Heart left ventricle (tissue), 16 donors: ENCODE results near the gene PGC. TPM values are rescaled to one million over a fixed set of nuclear protein-coding genes. Genes with fewer than 3 reads are reported as not detected.

Experiments used
- ATAC-seq, 4 donors: fragments of 200-7000 bp; cut with Tn5 transposase; one replicate each; pipeline ENCODE4 v1.9.1; 2020 to 2022; ENCODE audit warnings: moderate library complexity in 4 of 4, mild to moderate bottlenecking in 3 of 4, moderate number of reproducible peaks in 1 of 4
- DNase-seq, 5 donors: peaks; one replicate each; pipeline ENCODE4 v3.0.0-alpha.2; 2020
- H3K27ac ChIP-seq, 12 donors: fragments of 200-600 bp; sonication (generic) in 4 of 12; one replicate each; pipeline versions ENCODE4 v1.5.0 to v1.8.0; 2016 to 2022; ENCODE audit warnings: mild to moderate bottlenecking in 2 of 12
- H3K27me3 ChIP-seq, 9 donors: fragments of 200-600 bp; sonication (generic) in 2 of 9; one replicate each; pipeline versions ENCODE4 v1.5.1 to v1.8.0; 2016 to 2022; ENCODE audit warnings: mild to moderate bottlenecking in 3 of 9
- H3K36me3 ChIP-seq, 9 donors: fragments of 200-600 bp; sonication (generic) in 2 of 9; one replicate each; pipeline versions ENCODE4 v1.5.0 to v1.8.0; 2018 to 2022; ENCODE audit warnings: mild to moderate bottlenecking in 2 of 9
- H3K4me1 ChIP-seq, 12 donors: fragments of 200-600 bp; sonication (generic) in 4 of 12; one replicate each; pipeline versions ENCODE4 v1.5.0 to v1.8.0; 2016 to 2022; ENCODE audit warnings: mild to moderate bottlenecking in 3 of 12
- H3K4me3 ChIP-seq, 12 donors: fragments of 200-600 bp; sonication (generic) in 4 of 12; one replicate each; pipeline versions ENCODE4 v1.5.0 to v1.8.0; 2017 to 2022; ENCODE audit warnings: mild to moderate bottlenecking in 9 of 12, moderate library complexity in 4 of 12
- H3K9me3 ChIP-seq, 12 donors: fragments of 200-600 bp; sonication (generic) in 4 of 12; one replicate each; pipeline versions ENCODE4 v1.5.0 to v1.8.0; 2016 to 2022; ENCODE audit warnings: mild to moderate bottlenecking in 1 of 12
- CTCF ChIP-seq, 12 donors: fragments of 200-600 bp; sonication (generic) in 4 of 12; IDR thresholded peaks; one replicate each; pipeline versions ENCODE4 v1.5.0 to v1.8.0; 2018 to 2022; ENCODE audit warnings: antibody characterized with exemption in 12 of 12, mild to moderate bottlenecking in 5 of 12
- POLR2A ChIP-seq, 2 donors: fragments of 450-650 bp; IDR thresholded peaks; one replicate each; pipeline ENCODE4 v1.6.1; 2017; ENCODE audit warnings: antibody characterized with exemption in 2 of 2, mild to moderate bottlenecking in 2 of 2, moderate library complexity in 2 of 2
- WGBS, 4 donors: extraction: QIAGEN DNeasy Blood & Tissue Kit in 2 of 4; methylation state at CpG; one replicate each; pipeline versions ENCODE4 v1.1.5 to v1.1.7; 2013 to 2018; 5-methylcytosine and 5-hydroxymethylcytosine counted together
- intact Hi-C, 10 donors: fragments of 100-400 bp; cut with DNase I; formaldehyde crosslinking; loops; one replicate each; pipeline versions ENCODE4 v1.11.1 to v1.14.2; 2022
- long read RNA-seq, 3 donors: library from polyadenylated mRNA; unstranded; transcript quantifications; one replicate each; pipeline ENCODE4 v2.0.0, GENCODE V29; 2020 to 2021
- polyA plus RNA-seq, 2 donors: library from polyadenylated mRNA; stranded (reverse); fragments of 200-250 nt; gene quantifications; one replicate each; pipeline ENCODE4 v1.2.3, GENCODE V29; 2013
- total RNA-seq, 9 donors: library from RNA; depleted of rRNA in 2 of 9; stranded (reverse); fragments of >200 nt in 2 of 9; fragmentation: NEBNext Ultra II Directional in 3 of 9; extraction: Animal tissue kit (Norgen Biotek cat#: 25700) in 3 of 9; gene quantifications; one replicate each; pipeline versions ENCODE4 v1.1.0 to v1.2.4, GENCODE V29; 2016 to 2023
- donor health status: ischemic (EF 13 %, LVEDD 7.1; RV severe dilation, severe dysfunction).
- donor health status: healthy with polysubstance abuse.
- donor health status: DM: no; HTN: yes; CAD: no.
- donor health status: DM: no; HTN: no; CAD: no.
- donor health status: ischemic (EF 25% LVEDD 6.9; RV normal size, moderate dysfunction).
- donor health status: ischemic (EF 25% LVEDD 5.7; RV mildly dilated, moderate dysfunction).
- donor health status: healthy.
- donor health status: DM: yes; HTN: yes; CAD: no.
- donor health status: ischemic (EF 35%, LVEDD 5.7; RV mildly dilated, moderate dysfunction).
- donor health status: nonischemic (EF 11% LVEDD 7.7; RV severe dilation, severe dysfunction).
- donor health status: DM: yes; HTN: yes; CAD: no.
- donor health status: PGD.
- donor health status: ischemic (EF 29% LVEDD 5.4; RV normal size, mild dysfunction).
- donor health status: nonischemic (EF 23%, LVEDD 6.1; RV moderate dilation, normal function).

PGC gene
- total RNA-seq (not detected), polyA plus RNA-seq (1 to 10 TPM in 1 of 2 donors, not detected in 1; 1.1 TPM)
- long read RNA-seq, donor 1 = 0 reads
- long read RNA-seq, donor 2 = 0 reads
- long read RNA-seq, donor 3 = 0 reads

- intact Hi-C loops = no loop called here
- no peaks in the 10 kb centered on the region for H3K27me3 ChIP-seq
- WGBS, 4 donors = 90 to 93% (median 92%) methylated on average over 15 of the region's 15 CpGs
- H3K4me3 ChIP-seq = no peak within 1 kb of the TSS
- TF ChIP-seq POLR2A (IDR thresholded peaks at IDR 0.05) (no peak), CTCF (IDR thresholded peaks at IDR 0.05) (no peak)
- ATAC-seq (no peak), DNase-seq (peak in 1 of 5 donors; percentile 23)
- H3K9me3 ChIP-seq = no peaks in the 10 kb centered on the region
- no peaks in the 10 kb centered on the region for H3K36me3 ChIP-seq
- no peaks in the 10 kb centered on the region for H3K4me1 ChIP-seq
- H3K27ac ChIP-seq = no peak within 1 kb of the TSS
Observed at GRCh38 chr6:41747256-41748101, at the start of gene PGC. Gene PGC, minus strand, starts transcription at chr6:41747397. Its CDS starts 63 bp downstream, at chr6:41747334.

- Histone ChIP-seq H3K27me3 (no peaks in the 10 kb centered on the region), H3K4me3 (no peak overlapping the region), H3K9me3 (no peaks in the 10 kb centered on the region), H3K4me1 (peaks cover 0 to 29% (median 7%) of the 10 kb centered on the region in 12 donors), H3K36me3 (peaks cover 0 to 80% (median 47%) of the 10 kb centered on the region in 9 donors), H3K27ac (no peak overlapping the region)
- ATAC-seq (no peak), DNase-seq (no peak)
- intact Hi-C loops = loop anchor here in 1 of 10 donors (5.0 kb wide), 1 partner anchor 121 kb away; no protein-coding TSS in a partner anchor
- WGBS, 4 donors = 89 to 93% (median 92%) methylated on average over 2 of the region's 2 CpGs
- TF ChIP-seq CTCF (IDR thresholded peaks at IDR 0.05) = no peak
- no peak for TF ChIP-seq POLR2A (IDR thresholded peaks at IDR 0.05)
Observed at GRCh38 chr6:41796474-41796873, 49.3 kb upstream of the PGC start.

- H3K27ac ChIP-seq = peak overlapping the region in 3 of 12 donors; percentile 17 to 53 (median 28)
- TF ChIP-seq CTCF (IDR thresholded peaks at IDR 0.05) (no peak), POLR2A (IDR thresholded peaks at IDR 0.05) (no peak)
- H3K4me1 ChIP-seq = peaks cover 4 to 43% (median 20%) of the 10 kb centered on the region in 12 donors
- H3K9me3 ChIP-seq = no peaks in the 10 kb centered on the region
- DNase-seq = no peak
- intact Hi-C loops = no loop called here
- H3K27me3 ChIP-seq = no peaks in the 10 kb centered on the region
- H3K4me3 ChIP-seq = no peak overlapping the region
- H3K36me3 ChIP-seq = peaks cover 0 to 80% (median 56%) of the 10 kb centered on the region in 9 donors
- no peak for ATAC-seq
- 63 to 79% (median 68%) methylated on average over 4 of the region's 4 CpGs for WGBS, 4 donors
Observed at GRCh38 chr6:41791984-41792383, 44.8 kb upstream of the PGC start.

- Histone ChIP-seq H3K4me1 (peaks cover 4 to 43% (median 20%) of the 10 kb centered on the region in 12 donors), H3K27me3 (no peaks in the 10 kb centered on the region), H3K27ac (peak overlapping the region in 1 of 12 donors; percentile 28), H3K9me3 (no peaks in the 10 kb centered on the region), H3K36me3 (peaks cover 0 to 73% (median 52%) of the 10 kb centered on the region in 9 donors), H3K4me3 (no peak overlapping the region)
- ATAC-seq (no peak), DNase-seq (no peak)
- TF ChIP-seq CTCF (IDR thresholded peaks at IDR 0.05) (no peak), POLR2A (IDR thresholded peaks at IDR 0.05) (no peak)
- intact Hi-C loops = no loop called here
- WGBS, 4 donors = 78 to 87% (median 84%) methylated on average over 1 of the region's 1 CpG
Observed at GRCh38 chr6:41791305-41791704, 44.1 kb upstream of the PGC start.
